GM12892 (cell line): ENCODE results near the gene LIPH.

Source experiments
- DNase-seq: peaks from one replicate; pipeline ENCODE4 v3.0.0; 2011; ENCODE audit not compliant: insufficient read length
- FAIRE-seq: peaks from 2 replicates; lab custom pipeline; 2011; peaks lifted over from hg19 to GRCh38; lab: Jason Lieb, UNC
- POLR2A ChIP-seq: IDR thresholded peaks from 2 replicates; pipeline ENCODE4 v1.6.1; 2011; ENCODE audit warnings: low read depth, low read length, control low read depth
- POLR2AphosphoS5 ChIP-seq: IDR thresholded peaks from 2 replicates; pipeline ENCODE4 v1.6.1; 2011; ENCODE audit warnings: low read depth, low read length, control low read depth
- TAF1 ChIP-seq: IDR thresholded peaks from 2 replicates; pipeline ENCODE4 v1.6.1; 2011; ENCODE audit warnings: low read depth, mild to moderate bottlenecking, control low read depth, low read length, borderline replicate concordance

Gene LIPH

DNA sequence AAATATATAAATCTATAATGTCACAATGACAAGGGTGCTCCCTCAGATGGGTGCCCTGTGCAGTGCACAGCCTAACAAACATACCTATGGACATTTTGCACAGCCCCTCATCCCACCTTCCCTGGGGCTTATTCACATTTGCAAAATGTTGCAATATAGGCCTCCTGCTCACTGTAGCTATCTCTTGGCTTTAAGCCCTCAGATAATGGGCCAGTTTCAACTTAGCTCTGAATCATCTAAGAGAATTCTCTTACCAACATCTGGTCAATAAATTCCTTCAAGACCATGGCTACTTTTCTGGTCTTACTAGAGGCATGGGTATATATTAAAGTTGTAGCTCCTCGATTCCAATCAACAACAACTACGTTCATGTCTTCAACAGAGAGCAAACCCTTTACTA is 17.9 kb downstream of the LIPH start:
- DNase-seq (no peak), FAIRE-seq (no peak)
- TF ChIP-seq POLR2A (no peak), TAF1 (no peak), POLR2AphosphoS5 (no peak)

- no peak for DNase-seq
- TF ChIP-seq POLR2A (no peak), POLR2AphosphoS5 (no peak), TAF1 (no peak)
- no peak for FAIRE-seq
These were observed 19.5 kb downstream of the LIPH start for GRCh38 chr3:185532901-185533300.

DNA sequence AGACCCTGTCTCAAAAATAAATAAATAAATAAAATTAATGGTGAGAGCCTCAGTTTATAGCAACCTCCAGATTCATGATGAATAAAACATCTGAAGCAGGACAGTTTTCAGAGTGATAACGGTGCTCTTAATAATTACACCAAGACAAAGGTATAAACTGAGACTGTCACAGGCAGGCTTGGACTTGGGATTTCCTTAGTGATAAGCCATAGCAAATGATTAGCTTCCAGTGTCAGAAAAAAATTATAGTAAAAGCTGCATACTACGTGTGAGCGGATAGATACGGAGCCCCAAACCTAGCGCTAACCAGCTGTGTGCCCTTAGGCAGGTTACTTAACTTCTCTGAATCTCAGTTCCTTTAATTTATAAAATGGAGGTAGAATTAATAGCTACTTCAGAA is 21.5 kb downstream of the LIPH start:
- no peak for FAIRE-seq
- TF ChIP-seq TAF1: no peak
- no peak for TF ChIP-seq POLR2A
- no peak for TF ChIP-seq POLR2AphosphoS5

GRCh38 chr3:185528532-185528931 is 23.9 kb downstream of the LIPH start:
- DNase-seq (no peak), FAIRE-seq (no peak)
- no peak for TF ChIP-seq POLR2AphosphoS5
- no peak for TF ChIP-seq TAF1
- no peak for TF ChIP-seq POLR2A

More for the DNA sequence above, 21.5 kb downstream of the LIPH start:
- no peak for DNase-seq

DNA sequence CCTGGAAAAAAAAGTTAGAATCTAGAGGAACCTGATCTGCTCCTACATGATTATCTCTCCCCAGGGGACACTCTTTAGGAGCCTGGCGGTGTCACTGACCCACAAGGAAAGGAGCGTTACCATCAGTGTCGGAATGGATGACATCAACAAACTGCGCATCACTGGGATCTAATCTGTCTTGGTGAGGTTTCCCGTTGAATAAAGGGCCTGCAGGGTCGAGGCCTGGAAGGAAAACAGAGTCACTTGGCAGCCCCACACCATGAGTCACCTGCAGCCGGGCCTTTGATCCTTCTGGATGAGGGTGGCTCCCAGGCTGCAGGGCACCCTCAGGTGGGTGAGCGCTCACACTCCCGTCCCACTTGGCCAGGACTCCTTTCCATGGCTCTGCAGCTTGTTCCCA is 25.0 kb downstream of the LIPH start:
- DNase-seq: no peak
- FAIRE-seq: no peak
- TF ChIP-seq POLR2A (no peak), POLR2AphosphoS5 (no peak), TAF1 (no peak)

- TF ChIP-seq TAF1 (no peak), POLR2A (no peak), POLR2AphosphoS5 (no peak)
- DNase-seq (no peak), FAIRE-seq (no peak)
These were observed 25.9 kb downstream of the LIPH start for GRCh38 chr3:185526349-185526951.

GRCh38 chr3:185521349-185522138 is 30.8 kb downstream of the LIPH start:
- DNase-seq (no peak), FAIRE-seq (no peak)
- no peak for TF ChIP-seq TAF1
- no peak for TF ChIP-seq POLR2AphosphoS5
- no peak for TF ChIP-seq POLR2A

DNA sequence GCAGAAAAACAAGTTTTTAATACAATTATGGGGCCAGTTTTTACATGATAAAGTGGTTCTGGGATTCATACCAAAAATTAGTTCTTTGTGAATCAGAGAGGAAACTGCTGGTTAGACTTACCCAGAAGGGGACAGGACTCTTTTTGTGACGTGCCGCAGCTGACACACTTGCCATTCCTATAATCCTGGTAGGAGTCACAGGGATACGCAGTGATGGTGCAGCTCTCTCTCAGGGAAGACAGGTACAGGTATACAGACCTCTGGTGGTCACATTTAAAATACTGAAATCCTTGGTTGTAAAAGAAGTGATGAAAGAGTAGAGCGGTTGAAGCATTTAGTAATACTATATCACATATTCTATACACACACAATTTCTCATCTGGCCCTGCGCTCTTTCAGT is 33.4 kb downstream of the LIPH start:
- DNase-seq (no peak), FAIRE-seq (no peak)
- TF ChIP-seq POLR2A: no peak
- no peak for TF ChIP-seq TAF1
- no peak for TF ChIP-seq POLR2AphosphoS5

- no peak for DNase-seq
- TF ChIP-seq POLR2AphosphoS5: no peak
- TF ChIP-seq POLR2A: no peak
- no peak for TF ChIP-seq TAF1
- FAIRE-seq: no peak
These were observed 34.8 kb downstream of the LIPH start for GRCh38 chr3:185517387-185518130.

DNA sequence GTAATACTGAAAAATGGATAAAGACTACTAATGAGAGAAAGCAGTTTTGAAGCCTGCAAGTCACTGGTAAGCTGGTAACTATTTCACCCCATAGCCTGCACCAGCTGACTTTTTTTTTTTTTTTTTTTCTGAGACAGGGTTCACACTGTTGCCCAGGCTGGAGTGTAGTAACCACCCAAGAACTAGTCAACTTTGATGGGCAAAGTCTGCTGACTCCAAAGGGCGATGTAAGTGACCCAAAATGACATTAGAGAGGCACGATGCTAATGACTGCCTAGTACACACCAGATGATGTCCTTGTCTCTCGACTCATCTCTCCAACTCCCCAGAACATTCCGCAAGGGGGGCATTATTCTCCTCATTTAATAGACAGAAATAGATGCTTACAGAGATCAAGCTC is 40.7 kb downstream of the LIPH start:
- TF ChIP-seq POLR2AphosphoS5 (no peak), TAF1 (no peak), POLR2A (no peak)
- DNase-seq: no peak
- FAIRE-seq: no peak

DNA sequence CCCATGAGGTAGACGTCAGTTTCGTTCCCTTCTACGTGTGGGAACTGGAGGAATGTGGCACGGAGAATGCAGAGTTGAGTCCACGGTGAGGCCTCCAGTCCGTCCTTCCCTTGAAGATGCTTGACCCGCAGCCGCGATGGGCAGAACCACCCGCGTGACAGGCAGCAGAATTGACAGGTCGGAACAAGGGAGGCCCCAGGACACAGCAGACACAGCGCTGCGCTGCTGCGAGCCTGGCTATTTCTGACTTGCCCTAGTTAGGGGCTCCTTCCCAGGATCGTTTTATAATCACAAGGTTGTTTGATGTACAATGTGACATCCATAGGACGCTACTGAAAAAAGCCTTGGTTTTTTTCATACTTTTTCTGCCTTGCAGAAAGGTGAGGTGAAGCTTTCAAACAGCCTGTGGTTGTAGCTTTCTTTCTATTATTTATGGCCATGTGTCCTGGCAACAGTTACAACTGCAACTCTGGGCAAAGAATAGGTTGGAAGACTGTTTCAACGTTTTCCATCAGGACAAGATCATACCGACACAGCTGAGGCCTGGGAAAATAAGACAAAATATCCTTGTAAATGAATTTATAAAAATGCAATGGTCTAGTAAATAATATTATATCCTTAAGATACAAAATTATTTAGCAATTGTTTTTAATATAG is 43.9 kb downstream of the LIPH start:
- no peak for TF ChIP-seq POLR2AphosphoS5
- TF ChIP-seq TAF1: no peak
- no peak for TF ChIP-seq POLR2A

More for the DNA sequence above, 43.9 kb downstream of the LIPH start:
- DNase-seq (no peak), FAIRE-seq (no peak)
